GM10847 (cell line): Measurements from ENCODE around the gene CAPN10.

Source experiments
- POLR2A ChIP-seq: IDR thresholded peaks from 2 replicates; pipeline ENCODE4 v1.6.1; 2011; ENCODE audit not compliant: insufficient read length; ENCODE audit errors: extremely low read depth

Gene CAPN10

GRCh38 chr2:240560480-240561324 is 25.8 kb upstream of the CAPN10 start:
- peak; percentile 94 for TF ChIP-seq POLR2A

- no peak for TF ChIP-seq POLR2A
These were observed 25.1 kb upstream of the CAPN10 start for GRCh38 chr2:240561325-240561971.

DNA sequence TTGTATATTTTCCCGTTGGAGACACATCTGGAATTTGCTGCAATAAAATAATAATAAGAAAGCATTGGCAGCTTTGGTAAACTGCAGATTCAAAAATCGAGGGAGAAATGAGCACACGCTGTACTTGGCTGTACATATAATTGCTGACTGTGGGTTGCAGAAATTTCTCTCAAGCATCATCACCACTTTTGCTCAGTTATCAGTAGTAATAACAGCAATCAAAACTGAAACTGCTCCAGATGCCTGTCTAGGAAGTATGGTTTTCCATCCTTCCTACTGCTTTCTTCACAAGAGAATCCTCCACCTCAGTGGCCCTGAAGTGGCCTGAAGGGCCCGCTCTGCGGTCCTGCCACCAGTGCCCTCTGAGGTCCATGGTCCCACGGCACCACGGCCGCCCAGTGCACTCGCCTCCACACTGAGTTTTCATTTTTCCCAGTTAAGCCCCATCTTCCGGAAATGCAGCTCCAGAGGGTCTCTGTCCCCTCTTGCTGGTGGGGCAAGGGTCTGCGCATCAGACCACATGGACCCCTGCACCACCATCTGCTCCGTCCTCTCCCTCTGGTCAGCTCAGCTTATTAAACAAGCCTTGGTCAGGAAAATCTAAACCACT is 22.5 kb upstream of the CAPN10 start:
- no peak for TF ChIP-seq POLR2A

DNA sequence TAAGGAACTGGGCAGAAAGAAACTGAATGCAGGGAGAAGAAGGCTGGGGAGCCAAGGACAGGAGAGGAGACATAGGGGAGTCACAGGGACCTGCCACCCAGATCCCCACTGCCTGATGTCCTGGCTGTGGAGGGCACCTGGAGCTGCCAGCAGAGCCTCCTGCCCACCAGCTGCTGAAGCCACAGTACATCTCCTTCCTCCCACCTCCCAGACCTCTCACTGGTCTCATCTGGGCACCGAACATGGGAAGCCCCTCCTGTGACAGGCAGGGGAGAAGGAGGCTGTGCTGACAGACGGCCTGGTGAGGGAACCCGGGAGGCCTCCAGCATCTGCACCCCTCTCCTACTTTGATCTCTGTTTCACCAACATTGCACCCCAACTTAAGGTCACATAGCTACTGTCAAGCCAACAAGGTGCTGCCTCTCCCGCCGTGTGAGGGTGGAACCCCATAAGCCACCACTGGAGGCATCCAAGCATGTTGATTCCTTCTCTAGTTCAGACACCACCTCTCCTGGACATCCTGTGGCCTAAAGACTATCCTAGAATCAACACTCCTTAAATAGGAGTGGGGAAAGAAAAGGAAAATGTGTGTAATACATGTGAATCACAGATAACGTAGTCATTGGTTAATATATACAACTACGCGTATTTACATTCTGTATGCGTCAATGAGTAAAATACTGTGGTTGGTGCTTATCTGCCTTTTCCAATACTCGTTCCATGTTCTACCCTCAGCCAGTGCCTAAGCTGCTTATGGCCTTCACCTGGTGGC is 21.8 kb upstream of the CAPN10 start:
- TF ChIP-seq POLR2A: no peak

DNA sequence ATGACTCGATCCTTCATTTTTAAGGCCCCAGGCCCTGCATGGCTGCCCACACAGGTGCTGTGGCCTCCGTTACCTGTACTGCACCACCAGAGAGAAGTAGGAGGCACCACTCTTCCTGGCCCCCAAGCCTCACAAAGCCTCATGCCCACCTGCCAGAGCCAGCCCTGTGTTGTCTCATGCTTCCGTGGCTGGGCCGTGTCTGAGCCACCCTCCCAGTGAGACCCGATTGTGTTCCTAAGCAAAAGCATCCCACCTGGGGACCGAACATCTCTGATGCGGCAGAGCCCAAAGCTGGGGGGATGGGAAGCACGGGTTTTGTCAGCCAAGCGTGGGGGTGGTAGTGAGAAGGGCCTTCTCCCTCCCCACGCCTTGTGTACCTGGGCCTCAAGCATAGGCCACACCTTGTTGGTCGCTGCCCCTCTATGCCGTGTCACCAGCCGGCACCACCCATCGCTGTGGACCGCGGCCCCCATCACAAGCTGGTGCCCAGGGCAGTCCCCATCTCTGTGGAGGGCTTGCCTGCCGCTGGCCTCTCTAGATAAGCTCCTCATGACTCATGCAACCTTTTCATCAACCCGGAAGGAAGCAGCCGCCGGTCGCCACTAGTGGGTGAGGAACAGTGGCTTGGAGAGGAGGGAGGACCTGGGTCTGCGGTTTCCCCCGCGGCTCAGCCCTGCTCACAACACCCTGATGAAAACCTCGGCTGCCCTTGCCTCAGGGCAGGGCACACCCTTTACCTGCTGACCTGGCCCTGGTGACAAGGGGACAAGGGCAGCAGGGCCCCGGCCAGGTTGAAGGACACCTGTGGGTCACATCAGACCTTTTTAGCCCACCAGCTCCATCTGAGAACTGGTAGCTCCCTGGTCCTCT is 21.0 kb upstream of the CAPN10 start:
- peak; percentile 57 for TF ChIP-seq POLR2A

DNA sequence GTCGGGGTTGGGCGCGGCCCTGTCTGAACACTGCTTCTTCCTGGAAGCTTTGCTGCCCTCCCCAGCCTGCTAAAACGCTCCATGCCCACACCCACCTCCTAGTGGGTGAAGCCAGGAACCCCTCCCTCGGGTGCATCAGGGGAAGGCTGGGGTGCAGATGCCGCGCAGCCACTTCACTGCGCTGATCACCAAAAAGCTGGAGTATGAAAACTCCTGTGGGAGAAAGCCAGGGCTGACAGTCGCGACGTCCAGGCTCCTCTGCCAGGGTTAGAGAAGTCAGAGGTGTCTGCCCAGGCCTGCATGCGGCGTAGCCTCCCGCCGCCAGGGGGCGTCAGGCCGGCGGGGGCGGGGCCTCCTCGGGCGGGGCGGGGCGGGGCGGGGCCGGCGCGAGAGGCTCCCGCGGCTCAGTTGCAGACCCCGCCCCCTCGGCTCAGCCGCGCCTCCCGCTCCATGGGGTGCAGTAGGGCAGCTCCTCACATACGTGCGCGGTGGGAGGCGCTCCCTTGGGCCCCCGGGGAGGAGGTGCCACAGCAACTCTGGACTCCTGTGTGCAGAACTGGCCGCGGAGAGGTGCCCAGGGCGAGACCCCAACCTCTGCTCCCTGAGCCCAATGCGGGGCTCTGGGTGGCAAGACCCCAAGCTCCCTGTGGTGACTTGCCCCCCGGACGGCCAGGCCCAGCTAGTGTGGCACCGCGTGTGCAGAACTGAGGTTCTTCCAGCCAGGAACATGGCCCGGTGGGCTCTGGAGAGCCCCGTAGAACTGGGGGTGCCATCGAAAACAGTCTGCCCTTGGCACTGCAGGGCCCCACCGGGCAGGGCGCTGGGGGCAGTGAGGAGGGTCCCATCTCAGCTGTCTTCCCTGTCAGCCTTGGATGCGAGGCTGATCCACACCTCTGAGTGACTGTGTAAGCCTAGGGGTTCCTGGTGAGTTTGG is 20.1 kb upstream of the CAPN10 start:
- TF ChIP-seq POLR2A: peak; percentile 46

GRCh38 chr2:240567137-240567871 is 19.2 kb upstream of the CAPN10 start:
- no peak for TF ChIP-seq POLR2A

GRCh38 chr2:240567872-240568677 is 18.5 kb upstream of the CAPN10 start, which contains the start of gene RNPEPL1:
TSS of gene RNPEPL1 (plus strand) at chr2:240568484. CDS start at chr2:240568587, 103 bp downstream.
- TF ChIP-seq POLR2A: no peak

- TF ChIP-seq POLR2A: peak; percentile 45
These were observed 17.6 kb upstream of the CAPN10 start for GRCh38 chr2:240568678-240569522.

GRCh38 chr2:240569523-240569997 is 17.0 kb upstream of the CAPN10 start:
- no peak for TF ChIP-seq POLR2A
